Measurements from ENCODE around the gene RNF225. TPM values are rescaled to one million over a fixed set of nuclear protein-coding genes. Genes with fewer than 3 reads are reported as not detected.

The RNF225 gene
- total and polyA plus RNA-seq, 2 donors (not counting 1 experiment from before 2014, with no cell fraction given), result 0.49 TPM; not detected in 1

DNA sequence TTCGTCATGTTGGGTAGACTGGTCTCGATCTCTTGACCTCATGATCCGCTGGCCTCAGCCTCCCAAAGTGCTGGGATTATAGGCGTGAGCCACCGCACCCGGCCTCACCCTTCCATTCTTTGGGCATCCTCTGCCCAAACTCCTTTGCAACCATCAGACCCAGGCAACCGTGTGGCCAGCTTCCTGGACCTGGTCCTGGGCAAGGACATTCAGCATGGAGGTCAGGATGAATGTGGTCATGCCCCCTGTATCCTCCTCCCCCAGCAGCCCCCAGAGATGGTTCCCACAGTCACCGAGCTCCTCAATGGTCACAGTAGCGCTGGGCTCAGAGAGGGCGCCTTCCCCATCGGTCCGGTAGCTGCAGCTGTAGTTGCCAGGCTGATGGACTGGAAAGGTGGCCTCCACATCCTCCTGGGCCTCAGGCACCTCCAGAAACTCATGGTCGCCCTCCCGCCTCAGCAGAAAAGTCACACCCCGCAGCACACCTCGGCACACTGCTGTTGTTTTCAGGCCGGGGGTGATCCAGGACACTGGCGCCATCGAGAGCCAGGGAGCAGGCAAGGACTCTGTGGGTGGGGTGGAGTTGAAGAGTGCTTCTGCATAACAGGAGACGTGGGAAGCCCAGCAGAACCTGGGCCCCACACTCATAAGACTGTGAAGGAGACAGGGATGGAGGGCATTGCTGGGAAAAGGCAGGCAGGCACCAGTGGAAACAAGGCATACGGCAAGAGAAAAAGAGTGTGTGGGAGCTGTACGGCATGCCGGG is 43.3 kb upstream of the RNF225 start:
- Histone ChIP-seq H3K36me3 (replicated peaks in 1 of 2; ENCODE audit: control extremely low read depth in 1 of 2, control insufficient read depth in 1 of 2, extremely low read depth in 1 of 2, insufficient read depth in 2 of 2, low read length in 1 of 2) (no peaks in the 10 kb centered on the region), H4K20me1 (ENCODE audit: control insufficient read depth, insufficient read depth, low read length, poor library complexity, severe bottlenecking) (peaks cover 6% of the 10 kb centered on the region), H3K27me3 (replicated peaks in 1 of 4; ENCODE audit: control extremely low read depth in 1 of 4, control insufficient read depth in 3 of 4, insufficient read depth in 4 of 4, low read length in 3 of 4) (peaks cover 0 to 5% (median 0%) of the 10 kb centered on the region in 4 experiments), H2AFZ (ENCODE audit: insufficient read depth, low read depth, low read length, poor library complexity, severe bottlenecking) (no peak overlapping the region), H3K4me1 (ENCODE audit: control insufficient read depth in 2 of 2, insufficient read depth in 2 of 2, low read length in 2 of 2) (peaks cover 22 to 35% of the 10 kb centered on the region in 2 donors), H3K4me3 (ENCODE audit: control extremely low read depth in 1 of 5, extremely low read depth in 1 of 5, insufficient read depth in 1 of 5, low read depth in 2 of 5, low read length in 4 of 5) (no peak overlapping the region), H3K9ac (ENCODE audit: low read length) (no peak overlapping the region), H3K9me3 (ENCODE audit: control extremely low read depth in 1 of 3, control insufficient read depth in 2 of 3, insufficient read depth in 1 of 3, low read length in 2 of 3) (peaks cover 0 to 13% (median 0%) of the 10 kb centered on the region in 3 donors), H3K27ac (ENCODE audit: low read length in 2 of 2) (no peak overlapping the region), H3K4me2 (replicated peaks; ENCODE audit: low read depth, low read length, poor library complexity, severe bottlenecking) (no peak overlapping the region), H3K79me2 (ENCODE audit: control insufficient read depth, insufficient read depth, low read length) (peaks cover 11% of the 10 kb centered on the region)
- Mint-ChIP-seq H3K4me1 (peaks cover 36% of the 10 kb centered on the region), H3K27me3 (no peaks in the 10 kb centered on the region), H3K27ac (no peak overlapping the region), H3K4me3 (no peak overlapping the region), H3K9me3 (ENCODE audit: insufficient read depth) (no peaks in the 10 kb centered on the region)
- intact Hi-C loops (cut with micrococcal nuclease), result no loop called here
- 96% methylated on average over 16 of the region's 23 CpGs for WGBS (ENCODE audit: insufficient coverage)
- no peak for ATAC-seq (ENCODE audit: low read depth)
- ChIA-PET POLR2A (no interaction called here), CTCF (no interaction called here)
- no peak for DNase-seq
- TF ChIP-seq, protein P1, sequence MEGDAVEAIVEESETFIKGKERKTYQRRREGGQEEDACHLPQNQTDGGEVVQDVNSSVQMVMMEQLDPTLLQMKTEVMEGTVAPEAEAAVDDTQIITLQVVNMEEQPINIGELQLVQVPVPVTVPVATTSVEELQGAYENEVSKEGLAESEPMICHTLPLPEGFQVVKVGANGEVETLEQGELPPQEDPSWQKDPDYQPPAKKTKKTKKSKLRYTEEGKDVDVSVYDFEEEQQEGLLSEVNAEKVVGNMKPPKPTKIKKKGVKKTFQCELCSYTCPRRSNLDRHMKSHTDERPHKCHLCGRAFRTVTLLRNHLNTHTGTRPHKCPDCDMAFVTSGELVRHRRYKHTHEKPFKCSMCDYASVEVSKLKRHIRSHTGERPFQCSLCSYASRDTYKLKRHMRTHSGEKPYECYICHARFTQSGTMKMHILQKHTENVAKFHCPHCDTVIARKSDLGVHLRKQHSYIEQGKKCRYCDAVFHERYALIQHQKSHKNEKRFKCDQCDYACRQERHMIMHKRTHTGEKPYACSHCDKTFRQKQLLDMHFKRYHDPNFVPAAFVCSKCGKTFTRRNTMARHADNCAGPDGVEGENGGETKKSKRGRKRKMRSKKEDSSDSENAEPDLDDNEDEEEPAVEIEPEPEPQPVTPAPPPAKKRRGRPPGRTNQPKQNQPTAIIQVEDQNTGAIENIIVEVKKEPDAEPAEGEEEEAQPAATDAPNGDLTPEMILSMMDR (IDR thresholded peaks at IDR 0.05), result no peak
- no peak for TF ChIP-seq EZH2 (IDR thresholded peaks at IDR 0.05; ENCODE audit: borderline replicate concordance, insufficient read depth, low read depth, low read length, poor library complexity, severe bottlenecking)

Measured in B cell (primary cell).